ENCODE results near the gene RAB34.

RAB34 gene

DNA sequence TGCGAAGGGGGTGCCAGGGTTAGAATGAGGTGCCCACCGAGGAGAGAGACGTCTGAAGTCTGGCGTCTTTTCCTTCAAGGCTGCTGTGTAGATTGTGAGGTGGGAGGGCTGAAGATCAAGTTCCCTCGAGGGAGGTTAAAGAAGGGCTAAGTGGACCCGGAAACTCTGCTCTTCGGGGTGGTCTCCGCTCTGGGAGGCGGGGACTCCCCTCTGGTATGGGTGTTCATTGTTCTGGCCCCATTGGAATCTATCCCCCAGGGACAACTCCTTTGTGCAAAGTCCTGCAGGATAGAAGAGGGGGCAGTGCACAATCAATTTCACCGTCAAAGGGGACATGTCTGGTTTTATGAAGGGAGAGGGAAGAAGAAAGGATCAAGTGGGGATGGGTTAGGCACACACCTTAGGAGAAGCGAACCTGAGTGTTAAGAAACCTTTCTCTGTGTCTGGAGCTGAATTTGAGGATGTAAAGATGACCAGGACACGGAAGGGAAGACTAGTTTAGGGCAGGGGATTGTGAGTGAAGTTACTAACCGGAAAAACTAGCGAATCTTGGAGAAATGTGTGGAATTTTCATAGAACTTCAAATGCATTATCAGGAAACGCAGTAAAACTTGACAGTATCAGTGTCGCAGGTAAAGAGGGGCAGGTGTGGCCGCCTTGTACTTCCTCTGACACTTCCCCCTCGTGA is 809 bp upstream of the RAB34 start:
- TF ChIP-seq ZNF565 (CRISPR knock-in tag; conservative IDR thresholded peaks at IDR 0.05; ENCODE audit: low read depth) (no peak), CSDC2 (CRISPR knock-in tag; IDR thresholded peaks at IDR 0.05) (no peak), OSR1 (CRISPR knock-in tag; IDR thresholded peaks at IDR 0.05) (no peak), ZC3H10 (CRISPR knock-in tag; IDR thresholded peaks at IDR 0.05) (no peak), ISL1 (CRISPR knock-in tag; IDR thresholded peaks at IDR 0.05) (no peak), ZNF70 (CRISPR knock-in tag; IDR thresholded peaks at IDR 0.05) (no peak), RARB (CRISPR knock-in tag; IDR thresholded peaks at IDR 0.05) (no peak), ARNTL (CRISPR knock-in tag; IDR thresholded peaks at IDR 0.05; ENCODE audit: borderline replicate concordance, low read depth) (no peak), BACH2 (CRISPR knock-in tag; IDR thresholded peaks at IDR 0.05; ENCODE audit: borderline replicate concordance) (no peak), GLIS3 (CRISPR knock-in tag; IDR thresholded peaks at IDR 0.05) (no peak), TOX (CRISPR knock-in tag; IDR thresholded peaks at IDR 0.05; ENCODE audit: borderline replicate concordance) (no peak), SNAI2 (CRISPR knock-in tag; IDR thresholded peaks at IDR 0.05) (no peak), PATZ1 (CRISPR knock-in tag; IDR thresholded peaks at IDR 0.05; ENCODE audit: borderline replicate concordance) (no peak)
- TF ChIP-seq, protein P1, sequence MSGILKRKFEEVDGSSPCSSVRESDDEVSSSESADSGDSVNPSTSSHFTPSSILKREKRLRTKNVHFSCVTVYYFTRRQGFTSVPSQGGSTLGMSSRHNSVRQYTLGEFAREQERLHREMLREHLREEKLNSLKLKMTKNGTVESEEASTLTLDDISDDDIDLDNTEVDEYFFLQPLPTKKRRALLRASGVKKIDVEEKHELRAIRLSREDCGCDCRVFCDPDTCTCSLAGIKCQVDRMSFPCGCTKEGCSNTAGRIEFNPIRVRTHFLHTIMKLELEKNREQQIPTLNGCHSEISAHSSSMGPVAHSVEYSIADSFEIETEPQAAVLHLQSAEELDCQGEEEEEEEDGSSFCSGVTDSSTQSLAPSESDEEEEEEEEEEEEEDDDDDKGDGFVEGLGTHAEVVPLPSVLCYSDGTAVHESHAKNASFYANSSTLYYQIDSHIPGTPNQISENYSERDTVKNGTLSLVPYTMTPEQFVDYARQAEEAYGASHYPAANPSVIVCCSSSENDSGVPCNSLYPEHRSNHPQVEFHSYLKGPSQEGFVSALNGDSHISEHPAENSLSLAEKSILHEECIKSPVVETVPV (CRISPR knock-in tag; IDR thresholded peaks at IDR 0.05), result no peak
- no peak for ATAC-seq

GRCh38 chr17:28716740-28717577 is 709 bp downstream of the RAB34 start:
- ATAC-seq, result no peak
- no peak for TF ChIP-seq CREB5 (CRISPR knock-in tag; IDR thresholded peaks at IDR 0.05; ENCODE audit: low read depth)
- no peak for TF ChIP-seq ZNF8 (CRISPR knock-in tag; IDR thresholded peaks at IDR 0.05)

DNA sequence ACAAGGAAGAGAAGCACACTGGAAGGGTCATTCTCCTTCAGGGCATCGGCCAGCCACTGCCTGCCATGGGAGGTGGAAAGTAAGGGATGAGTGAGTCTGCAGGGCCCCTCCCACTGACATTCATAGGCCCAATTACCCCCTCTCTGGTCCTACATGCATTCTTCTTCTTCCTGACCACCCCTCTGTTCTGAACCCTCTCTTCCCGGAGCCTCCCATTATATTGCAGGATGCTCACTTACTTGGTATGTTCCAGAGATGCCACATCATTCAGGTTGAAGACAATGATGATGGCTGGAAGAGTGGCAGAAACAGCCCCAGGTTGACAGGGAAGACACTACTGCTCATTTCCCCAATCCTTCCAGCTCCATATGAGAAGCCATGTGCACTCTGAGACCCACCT is 2.5 kb downstream of the RAB34 start:
- TF ChIP-seq ISL1 (CRISPR knock-in tag; IDR thresholded peaks at IDR 0.05) (no peak), ESRRG (CRISPR knock-in tag; IDR thresholded peaks at IDR 0.05) (no peak), TOX (CRISPR knock-in tag; IDR thresholded peaks at IDR 0.05; ENCODE audit: borderline replicate concordance) (no peak), CREB5 (CRISPR knock-in tag; IDR thresholded peaks at IDR 0.05; ENCODE audit: low read depth) (no peak), ZNF8 (CRISPR knock-in tag; IDR thresholded peaks at IDR 0.05) (no peak), ARNTL (CRISPR knock-in tag; IDR thresholded peaks at IDR 0.05; ENCODE audit: borderline replicate concordance, low read depth) (no peak), GLIS3 (CRISPR knock-in tag; IDR thresholded peaks at IDR 0.05) (no peak)
- TF ChIP-seq, protein P1 (CRISPR knock-in tag; IDR thresholded peaks at IDR 0.05), result no peak
- TF ChIP-seq, protein P2, sequence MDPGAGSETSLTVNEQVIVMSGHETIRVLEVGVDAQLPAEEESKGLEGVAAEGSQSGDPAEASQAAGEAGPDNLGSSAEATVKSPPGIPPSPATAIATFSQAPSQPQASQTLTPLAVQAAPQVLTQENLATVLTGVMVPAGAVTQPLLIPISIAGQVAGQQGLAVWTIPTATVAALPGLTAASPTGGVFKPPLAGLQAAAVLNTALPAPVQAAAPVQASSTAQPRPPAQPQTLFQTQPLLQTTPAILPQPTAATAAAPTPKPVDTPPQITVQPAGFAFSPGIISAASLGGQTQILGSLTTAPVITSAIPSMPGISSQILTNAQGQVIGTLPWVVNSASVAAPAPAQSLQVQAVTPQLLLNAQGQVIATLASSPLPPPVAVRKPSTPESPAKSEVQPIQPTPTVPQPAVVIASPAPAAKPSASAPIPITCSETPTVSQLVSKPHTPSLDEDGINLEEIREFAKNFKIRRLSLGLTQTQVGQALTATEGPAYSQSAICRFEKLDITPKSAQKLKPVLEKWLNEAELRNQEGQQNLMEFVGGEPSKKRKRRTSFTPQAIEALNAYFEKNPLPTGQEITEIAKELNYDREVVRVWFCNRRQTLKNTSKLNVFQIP (CRISPR knock-in tag; IDR thresholded peaks at IDR 0.05; ENCODE audit: borderline replicate concordance, low read depth), result no peak
- no peak for ATAC-seq

All from SK-N-SH treated with all-trans-retinoic acid at 6 μM for 48 hours (cell line).